AG08395 (cell line): Measurements from ENCODE around the gene SLC25A30.
"Not testable (repeated sequence)": the region's sequence is repeated elsewhere in the genome, so short reads cannot be mapped to it uniquely, and the experiment has no call there.

ENCODE experiments used
- DNase-seq: peaks from one replicate; pipeline ENCODE4 v3.0.0; 2012; ENCODE audit warnings: mixed read lengths, low spot score

The SLC25A30 gene

DNA sequence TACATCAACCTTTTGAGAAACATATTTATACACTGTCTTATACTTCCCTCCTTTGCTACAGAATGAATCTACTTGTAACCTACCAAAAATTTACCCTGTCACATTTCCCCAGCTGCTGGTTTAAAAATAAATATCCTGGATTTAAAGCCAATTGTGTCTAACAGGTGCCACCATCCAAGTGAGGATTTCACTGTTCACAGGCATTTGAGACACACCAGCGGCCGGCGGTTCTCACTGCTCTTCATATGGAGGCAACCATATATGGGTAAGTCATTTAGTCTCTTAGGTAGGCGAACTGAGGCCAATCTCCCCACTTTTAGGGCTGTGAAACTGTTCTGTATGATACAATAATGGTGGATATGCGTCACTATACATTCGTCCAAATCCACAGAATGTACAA lies 26.2 kb downstream of the SLC25A30 start:
- DNase-seq = no peak

DNA sequence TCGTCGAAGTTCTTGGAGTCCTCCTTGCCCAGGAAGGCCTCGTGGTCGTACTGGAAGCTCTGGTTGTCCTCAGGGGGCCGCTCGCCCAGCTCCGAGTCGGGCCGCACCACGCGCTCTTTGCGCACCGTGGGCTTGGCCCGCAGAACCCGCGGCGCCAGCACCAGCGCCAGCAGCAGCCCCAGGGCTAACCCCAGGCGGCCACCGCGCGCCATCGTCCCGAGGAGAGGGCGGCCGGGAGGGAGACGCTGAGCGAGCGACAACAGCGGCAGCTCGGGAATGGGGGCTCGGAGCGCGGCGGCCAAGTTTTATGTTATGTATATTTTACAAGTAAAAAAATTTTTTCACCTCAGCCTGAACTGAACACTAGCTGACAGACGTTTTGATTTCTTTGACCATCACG lies 27.0 kb downstream of the SLC25A30 start:
- not testable (repeated sequence) for DNase-seq

DNA sequence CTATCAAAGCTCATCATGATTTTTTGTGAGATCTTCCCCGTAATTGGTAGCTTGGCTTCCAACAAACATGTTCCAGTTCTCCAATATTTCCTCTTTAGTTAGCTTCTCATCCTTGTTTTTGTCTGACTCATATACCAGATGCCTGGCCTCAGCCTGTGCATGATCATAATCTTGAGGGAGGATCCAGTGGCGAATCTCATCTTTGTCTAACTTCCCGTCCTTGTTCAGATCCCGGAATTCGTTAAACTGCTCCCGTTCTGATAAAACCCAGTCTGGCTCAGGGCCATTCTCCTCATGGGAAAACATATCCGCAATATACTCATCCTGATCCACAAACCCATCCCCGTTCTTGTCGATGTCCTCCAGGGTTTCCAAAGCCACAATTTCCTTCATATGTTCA lies 27.8 kb downstream of the SLC25A30 start:
- DNase-seq = not testable (repeated sequence)

DNA sequence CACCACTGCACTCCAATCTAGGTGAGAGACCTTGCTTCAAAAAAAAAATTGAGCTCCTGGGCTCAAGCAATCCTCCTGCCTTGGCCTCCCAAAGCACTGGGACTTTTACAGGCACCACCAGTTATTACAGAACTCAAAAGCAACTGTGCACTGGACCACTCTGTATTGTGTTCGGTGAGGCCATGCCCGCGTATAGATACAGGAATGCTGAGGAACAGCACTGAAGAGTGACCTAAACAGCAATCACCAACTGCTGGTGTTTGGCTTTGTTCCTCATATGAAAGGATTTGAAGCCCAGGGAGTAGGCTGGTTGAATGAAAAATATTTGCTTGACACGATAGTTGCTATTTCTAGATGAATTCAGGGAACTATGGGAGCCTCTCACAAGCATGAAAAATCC lies 29.5 kb downstream of the SLC25A30 start:
- no peak for DNase-seq

DNA sequence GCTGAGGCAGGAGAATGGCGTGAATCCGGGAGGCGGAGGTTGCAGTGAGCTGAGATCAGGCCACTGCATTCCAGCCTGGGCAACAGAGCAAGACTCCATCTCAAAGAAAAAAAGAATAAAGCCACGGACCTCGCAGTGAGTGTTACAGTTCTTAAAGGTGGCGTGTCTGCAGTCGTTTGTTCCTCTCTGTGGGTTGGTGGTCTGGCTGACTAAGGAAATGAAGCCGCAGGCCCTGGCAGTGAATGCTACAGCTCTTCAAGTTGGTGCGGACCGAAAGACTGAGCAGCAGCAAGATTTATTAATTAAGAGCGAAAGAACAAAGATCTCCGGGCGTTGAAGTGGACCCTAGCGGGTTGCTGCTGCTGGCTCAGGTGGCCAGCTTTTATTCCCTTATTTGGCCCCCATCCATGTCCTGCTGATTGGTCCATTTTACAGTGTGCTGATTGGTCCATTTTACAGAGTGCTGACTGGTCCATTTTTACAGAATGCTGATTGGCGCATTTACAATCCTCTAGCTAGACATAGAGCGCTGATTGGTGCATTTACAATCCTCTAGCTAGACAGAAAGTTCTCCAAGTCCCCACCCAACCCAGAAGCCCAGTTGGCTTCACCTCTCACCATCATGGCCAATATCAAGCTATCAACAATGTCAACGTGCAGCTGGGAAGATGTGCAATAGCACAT lies 31.1 kb downstream of the SLC25A30 start:
- not testable (repeated sequence) for DNase-seq

DNA sequence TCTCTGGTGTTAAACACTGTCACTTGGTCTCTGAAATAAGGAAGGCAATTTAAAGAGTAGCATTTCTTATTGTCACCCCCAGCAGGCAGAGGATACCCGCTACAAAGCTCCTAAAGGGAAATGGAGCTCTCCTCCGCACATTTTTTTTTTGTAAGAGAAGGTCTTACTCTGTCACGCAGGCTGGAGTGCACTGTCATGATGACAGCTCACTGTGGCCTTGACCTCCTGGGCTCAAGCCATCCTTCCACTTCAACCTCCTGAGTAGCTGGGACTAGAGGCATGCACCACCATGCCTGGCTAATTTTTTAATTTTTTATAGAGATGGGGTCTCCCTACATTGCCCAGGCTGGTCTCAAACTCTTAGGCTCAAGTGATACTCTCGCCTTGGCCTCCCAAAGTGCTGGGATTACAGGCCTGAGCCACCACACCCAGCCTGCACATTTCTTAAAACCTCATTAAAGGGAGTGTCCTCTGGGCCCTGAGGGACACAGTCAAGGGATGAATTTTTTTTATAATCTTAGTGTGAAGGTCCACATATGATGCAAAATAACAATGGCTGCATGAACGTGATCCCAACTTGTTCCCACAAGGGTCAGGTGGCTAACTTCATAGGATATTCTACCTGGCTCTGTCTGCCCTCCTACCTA lies 32.1 kb downstream of the SLC25A30 start:
- DNase-seq = no peak

DNA sequence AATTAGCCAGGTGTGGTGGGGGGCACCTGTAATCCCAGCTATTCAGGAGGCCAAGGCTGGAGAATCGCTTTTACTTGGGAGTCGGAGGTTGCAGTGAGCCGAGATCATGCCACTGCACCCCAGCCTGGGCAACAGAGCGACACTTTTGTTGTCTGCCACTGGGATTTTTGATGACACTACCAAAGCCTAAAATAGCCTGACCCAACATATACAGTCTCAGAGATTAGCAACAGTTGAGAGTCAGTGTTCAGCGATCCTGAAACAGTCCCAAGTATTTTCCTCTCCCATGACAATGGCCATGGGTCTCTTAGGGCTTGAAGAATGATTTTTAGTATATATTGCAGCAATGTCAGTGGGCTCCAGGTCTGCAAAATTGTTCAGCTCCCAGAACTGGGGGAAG lies 32.9 kb downstream of the SLC25A30 start:
- DNase-seq = no peak

DNA sequence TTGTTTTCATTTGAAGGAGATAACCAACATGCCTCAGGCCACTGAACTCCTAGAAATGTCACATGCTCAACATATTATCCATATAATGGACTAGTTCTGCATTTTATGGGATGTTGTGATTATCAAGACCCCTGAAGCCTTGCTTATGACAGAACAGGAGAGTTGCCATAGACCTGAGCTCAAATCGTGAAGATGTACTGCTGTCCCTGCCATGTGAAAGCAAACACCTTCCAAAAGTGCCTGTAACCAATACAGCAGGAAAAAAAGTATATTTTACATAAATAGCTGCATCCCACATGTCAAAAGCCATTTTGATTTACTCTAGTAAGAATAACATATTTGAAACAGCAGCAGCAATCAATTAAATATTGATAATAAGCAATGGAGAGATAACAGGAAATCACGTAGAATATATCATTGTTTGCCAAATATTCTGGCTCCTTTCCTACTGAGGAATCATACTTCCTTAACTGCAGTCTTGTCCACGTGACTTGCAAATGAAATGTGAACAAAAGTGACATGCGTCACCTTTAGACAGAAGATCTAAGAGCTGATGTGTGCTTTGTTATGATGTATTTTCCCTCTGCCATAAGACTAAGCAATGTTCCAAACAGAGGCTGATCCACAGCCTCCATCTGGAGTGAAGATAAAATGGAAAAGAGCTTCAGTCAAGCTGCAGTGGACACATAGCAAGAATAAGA lies 33.5 kb downstream of the SLC25A30 start:
- DNase-seq = no peak

DNA sequence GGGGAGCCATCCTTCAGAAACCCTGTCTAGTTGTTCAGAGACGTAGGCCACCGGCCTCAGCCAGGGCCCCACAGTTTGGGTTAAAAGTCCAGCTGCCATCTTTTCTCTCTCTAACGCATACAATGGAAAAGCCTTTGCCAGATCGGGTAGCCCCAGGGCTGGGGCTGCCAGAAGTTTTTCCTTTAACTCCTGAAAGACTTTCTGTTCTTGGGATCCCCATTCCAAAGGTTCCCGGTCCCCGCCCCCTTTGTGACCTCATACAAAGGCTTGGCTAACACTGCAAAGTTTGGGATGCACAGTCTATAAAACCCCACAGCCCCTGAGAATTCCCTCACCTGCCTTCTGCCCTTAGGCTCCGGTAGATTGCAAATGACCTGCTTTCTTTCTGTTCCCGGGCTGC lies 35.4 kb downstream of the SLC25A30 start:
- not testable (repeated sequence) for DNase-seq

DNA sequence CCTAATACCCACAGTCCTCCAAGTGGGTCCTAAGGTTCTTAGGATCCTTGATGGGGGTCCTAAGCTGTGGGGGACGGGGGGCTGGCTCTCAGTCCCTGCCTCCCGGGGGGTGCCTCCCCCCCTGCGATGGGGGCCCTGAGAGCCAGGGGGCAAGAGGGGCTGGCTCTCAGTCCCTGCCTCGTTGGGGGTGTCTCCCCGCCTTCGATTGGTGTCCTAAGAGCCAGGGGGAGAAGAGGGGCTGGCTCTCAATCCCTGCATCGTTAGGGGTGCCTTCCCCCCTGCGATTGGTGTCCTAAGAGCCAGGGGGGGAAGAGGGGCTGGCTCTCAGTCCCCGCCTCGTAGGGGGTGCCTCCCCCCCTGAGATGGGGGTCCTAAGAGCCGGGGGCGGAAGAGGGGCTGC lies 37.0 kb downstream of the SLC25A30 start:
- DNase-seq = no peak

DNA sequence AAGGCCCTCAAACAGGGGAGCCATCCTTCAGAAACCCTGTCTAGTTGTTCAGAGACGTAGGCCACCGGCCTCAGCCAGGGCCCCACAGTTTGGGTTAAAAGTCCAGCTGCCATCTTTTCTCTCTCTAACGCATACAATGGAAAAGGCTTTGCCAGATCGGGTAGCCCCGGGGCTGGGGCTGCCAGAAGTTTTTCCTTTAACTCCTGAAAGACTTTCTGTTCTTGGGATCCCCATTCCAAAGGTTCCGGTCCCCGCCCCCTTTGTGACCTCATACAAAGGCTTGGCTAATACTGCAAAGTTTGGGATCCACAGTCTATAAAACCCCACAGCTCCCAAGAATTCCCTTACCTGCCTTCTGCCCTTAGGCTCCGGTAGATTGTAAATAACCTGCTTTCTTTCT lies 37.5 kb downstream of the SLC25A30 start:
- not testable (repeated sequence) for DNase-seq

DNA sequence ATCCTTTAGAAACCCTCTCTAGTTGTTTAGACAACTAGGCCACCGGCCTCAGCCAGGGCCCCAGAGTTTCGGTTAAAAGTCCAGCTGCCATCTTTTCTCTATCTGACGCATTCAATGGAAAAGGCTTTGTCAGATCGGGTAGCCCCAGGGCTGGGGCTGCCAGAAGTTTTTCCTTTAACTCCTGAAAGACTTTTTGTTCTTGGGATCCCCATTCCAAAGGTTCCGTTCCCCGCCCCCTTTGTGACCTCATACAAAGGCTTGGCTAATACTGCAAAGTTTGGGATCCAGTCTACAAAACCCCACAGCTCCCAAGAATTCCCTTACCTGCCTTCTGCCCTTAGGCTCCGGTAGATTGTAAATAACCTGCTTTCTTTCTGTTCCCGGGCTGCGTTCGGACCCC lies 38.7 kb downstream of the SLC25A30 start:
- DNase-seq = not testable (repeated sequence)

DNA sequence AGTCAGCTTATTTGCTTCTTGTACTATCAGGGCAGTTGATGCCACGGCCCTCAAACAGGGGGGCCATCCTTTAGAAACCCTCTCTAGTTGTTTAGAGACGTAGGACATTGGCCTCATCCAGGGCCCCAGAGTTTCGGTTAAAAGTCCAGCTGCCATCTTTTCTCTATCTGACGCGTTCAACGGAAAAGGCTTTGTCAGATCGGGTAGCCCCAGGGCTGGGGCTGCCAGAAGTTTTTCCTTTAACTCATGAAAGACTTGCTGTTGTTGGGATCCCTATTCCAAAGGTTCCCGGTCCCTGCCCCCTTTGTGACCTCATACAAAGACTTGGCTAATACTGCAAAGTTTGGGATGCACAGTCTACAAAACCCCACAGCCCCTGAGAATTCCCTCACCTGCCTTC lies 39.4 kb downstream of the SLC25A30 start:
- not testable (repeated sequence) for DNase-seq

DNA sequence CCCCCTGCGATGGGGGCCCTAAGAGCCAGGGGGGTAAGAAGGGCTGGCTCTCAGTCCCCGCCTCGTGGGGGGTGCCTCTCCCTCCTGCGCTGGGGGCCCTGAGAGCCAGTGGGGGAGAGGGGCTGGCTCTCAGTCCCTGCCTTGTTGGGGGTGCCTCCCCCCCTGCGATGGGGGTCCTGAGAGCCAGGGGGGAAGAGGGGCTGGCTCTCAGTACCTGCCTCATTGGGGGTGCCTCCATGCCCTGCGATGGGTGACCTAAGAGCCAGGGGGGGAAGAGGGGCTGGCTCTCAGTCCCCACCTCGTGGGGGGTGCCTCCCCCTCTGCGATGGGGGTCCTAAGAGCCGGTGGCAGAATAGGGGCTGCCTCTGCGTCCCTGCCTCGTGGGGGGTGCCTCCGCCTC lies 40.9 kb downstream of the SLC25A30 start:
- DNase-seq = not testable (repeated sequence)

DNA sequence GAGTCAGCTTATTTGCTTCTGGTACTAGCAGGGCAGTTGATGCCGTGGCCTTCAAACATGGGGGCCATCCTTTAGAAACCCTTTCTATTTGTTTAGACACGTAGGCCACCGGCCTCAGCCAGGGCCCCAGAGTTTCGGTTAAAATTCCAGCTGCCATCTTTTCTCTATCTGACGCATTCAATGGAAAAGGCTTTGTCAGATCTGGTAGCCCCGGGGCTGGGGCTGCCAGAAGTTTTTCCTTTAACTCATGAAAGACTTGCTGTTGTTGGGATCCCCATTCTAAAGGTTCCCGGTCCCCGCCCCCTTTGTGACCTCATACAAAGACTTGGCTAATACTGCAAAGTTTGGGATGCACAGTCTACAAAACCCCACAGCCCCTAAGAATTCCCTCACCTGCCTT lies 41.5 kb downstream of the SLC25A30 start:
- not testable (repeated sequence) for DNase-seq

DNA sequence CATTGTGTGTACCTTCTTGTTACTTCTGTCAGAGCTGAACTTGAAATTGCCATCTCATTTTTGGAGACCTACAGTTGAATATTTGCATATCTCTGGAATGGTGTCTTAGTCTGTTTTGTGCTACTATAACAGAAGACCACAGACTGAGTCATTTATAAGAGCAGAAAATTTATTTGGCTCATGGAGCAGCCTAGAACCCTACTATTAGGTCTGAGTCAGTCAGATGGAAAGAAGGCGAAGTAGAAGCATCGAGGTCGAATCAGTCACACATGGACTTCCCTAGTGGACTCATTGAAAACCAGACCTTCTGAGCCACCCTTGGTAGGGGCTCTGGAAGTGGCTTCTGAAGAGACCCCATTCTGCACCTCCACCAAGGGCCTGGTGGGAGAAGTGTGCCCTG lies 43.3 kb downstream of the SLC25A30 start:
- DNase-seq = peak; percentile 21

DNA sequence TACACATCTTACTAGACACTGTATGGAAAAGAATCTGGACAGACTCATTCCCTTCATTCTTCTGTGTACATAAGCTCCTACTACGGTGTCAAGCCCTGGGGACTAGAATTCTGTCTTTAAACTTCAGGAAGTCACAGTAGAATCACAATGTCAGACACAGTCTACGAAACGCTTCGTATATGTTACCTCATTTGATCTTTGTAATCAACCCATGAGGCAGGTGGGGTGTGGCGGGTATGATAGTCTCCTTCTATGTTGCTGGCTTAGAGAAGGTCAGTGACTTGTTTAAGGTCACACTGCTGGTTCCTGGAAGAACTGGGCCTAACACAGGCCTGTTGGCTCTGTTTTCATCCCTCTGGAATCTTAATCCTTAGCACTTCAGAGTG lies 45.0 kb downstream of the SLC25A30 start:
- DNase-seq = no peak

DNA sequence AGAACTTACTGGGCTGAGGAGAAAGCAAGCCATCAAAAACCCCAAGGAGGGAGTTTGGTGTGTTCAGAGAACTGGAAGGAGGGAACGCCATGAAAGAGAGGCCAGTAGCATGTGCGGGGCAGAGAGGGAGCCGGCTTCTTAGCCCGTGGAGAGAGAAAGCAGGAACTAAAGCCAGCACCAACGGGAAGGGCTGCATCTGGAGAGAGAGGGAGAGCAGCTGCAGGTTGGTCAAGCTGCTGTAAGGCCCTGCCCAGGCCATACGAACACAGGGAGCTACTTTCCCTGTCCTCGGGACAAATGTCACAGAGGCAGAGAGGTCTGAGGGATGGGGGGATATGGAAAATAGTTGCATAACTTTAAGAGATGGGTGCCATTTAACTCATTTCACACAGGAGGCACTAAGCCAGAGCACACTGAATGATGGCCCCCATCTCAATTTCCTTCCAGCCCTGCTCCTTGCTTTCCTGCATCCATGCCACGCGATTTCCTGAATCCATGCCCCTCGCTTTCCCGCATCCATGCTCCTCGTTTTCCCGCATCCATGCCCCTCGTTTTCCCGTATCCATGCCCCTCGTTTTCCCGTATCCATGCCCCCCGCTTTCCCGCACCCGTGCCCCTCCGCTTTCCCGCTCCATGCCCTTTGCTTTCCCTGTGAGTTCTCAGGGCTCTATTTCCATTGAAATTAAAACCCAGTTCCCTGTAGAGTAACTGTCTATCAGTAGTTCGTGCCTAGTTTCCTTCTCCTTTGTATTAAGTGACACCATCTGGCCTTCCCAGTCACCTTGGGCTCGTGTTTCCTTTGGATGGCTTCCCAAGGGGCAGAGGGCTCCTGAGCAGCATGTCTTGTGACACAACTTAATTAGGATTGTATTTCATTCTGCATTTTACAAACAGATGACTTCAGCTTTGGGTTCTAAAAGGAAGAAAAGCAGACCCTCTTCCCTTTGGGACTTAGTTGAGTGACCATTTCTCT lies 45.7 kb downstream of the SLC25A30 start:
- no peak for DNase-seq

DNA sequence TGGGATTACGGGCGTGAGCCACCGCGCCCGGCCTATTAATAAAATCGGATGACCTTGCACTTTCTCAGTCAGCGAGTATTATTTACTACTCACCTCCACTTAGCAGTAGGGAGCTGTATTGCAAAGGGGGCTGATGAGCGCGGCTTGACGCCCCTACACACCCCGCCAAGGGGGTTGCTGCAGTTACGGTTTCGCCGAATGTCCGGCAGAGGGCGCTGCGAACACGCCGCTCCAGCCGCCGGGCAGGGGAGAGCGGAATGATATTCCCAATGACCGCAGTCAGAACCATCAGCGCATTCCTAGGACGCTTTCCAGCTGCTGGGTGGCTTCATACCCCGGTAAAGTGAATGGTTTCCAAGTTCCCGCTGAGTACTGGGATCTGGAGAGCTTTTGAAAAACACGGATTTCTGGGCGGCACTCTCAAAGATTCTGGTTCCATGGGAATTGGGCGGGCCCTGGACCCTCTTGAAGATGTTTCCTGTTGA lies 47.2 kb downstream of the SLC25A30 start:
- peak; percentile 64 for DNase-seq

DNA sequence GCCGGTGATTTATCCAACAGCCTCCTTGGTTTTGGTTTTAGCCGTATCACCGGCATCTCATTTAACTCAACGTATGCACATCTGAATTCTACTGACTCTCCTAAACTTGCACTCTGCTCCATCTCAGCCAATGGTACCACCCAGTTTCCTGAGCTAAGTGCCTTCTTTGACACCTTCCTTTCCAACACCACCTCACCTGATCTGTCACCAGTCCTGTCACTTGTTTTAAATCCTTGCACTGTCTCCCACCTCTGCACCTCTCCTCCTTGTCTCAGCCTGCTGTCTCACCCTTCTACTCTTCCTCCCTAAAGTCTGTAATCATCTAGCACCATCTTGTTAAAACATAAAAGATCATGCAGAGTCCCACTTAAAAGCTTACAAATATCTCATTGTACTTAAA lies 49.1 kb downstream of the SLC25A30 start:
- DNase-seq = no peak

DNA sequence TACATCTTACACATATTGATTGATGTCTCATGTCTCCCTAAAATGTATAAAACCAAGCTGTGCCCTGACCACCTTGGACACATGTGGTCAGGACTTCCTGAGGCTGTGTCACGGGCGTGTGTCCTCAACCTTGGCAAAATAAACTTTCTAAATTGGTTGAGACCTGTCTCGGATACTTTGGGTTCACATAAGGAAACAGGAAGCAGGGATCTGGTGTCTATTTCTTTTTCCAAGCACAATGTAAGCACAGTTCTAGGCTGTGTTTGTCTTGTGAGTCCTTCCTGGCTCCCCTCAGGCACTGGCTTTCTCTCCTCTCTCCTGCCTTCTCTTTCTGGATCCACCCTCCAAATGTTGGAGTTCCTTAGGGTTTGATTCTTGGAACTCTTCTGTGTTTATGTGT lies 49.6 kb downstream of the SLC25A30 start:
- DNase-seq = no peak

DNA sequence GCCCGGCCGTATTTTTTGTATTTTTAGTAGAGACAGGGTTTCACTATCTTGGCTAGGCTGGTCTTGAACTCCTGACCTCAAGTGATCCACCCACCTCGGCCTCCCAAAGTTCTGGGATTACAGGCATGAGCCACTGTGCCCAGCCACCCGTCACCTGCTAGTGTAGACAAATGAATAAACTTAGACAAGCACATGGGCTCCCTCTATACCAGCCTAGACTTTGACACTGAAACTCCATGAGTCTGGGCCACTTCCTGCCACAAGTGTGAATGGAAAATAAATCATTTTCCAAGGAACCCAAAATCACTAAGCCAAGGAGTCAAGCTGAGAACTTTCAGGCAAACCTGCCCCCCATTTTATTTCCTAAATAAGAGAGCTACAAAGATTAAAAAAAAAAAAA lies 50.2 kb downstream of the SLC25A30 start:
- DNase-seq = no peak
